H9 (cell line): ENCODE results near the gene CA9. TPM values are rescaled to one million over a fixed set of nuclear protein-coding genes. Genes with fewer than 3 reads are reported as not detected.
"Not testable (repeated sequence)": the region's sequence is repeated elsewhere in the genome, so short reads cannot be mapped to it uniquely, and the experiment has no call there.

ENCODE experiments used
- DNase-seq: peaks from one replicate; pipeline ENCODE4 v3.0.0-alpha.2; 2017
- H2AFZ ChIP-seq: one replicate; pipeline ENCODE4 v1.6.1; 2013; ENCODE audit warnings: mild to moderate bottlenecking, low read length, control low read depth, moderate library complexity
- H2AK5ac ChIP-seq: 2 replicates; pipeline ENCODE4 v1.6.1; 2013; ENCODE audit warnings: low read length, control low read depth, mixed read lengths; ENCODE audit not compliant: insufficient read length
- H2BK120ac ChIP-seq: one replicate; pipeline ENCODE4 v1.6.1; 2013; ENCODE audit warnings: low read depth, mild to moderate bottlenecking, low read length, control low read depth, inconsistent platforms; ENCODE audit not compliant: poor library complexity, severe bottlenecking
- H2BK12ac ChIP-seq: 2 replicates; pipeline ENCODE4 v1.6.1; 2013; ENCODE audit warnings: low read length, control low read depth, mixed read lengths, low read depth; ENCODE audit not compliant: insufficient read length
- H2BK15ac ChIP-seq: 2 replicates; pipeline ENCODE4 v1.6.1; 2013; ENCODE audit warnings: low read depth, low read length, control low read depth
- H2BK20ac ChIP-seq: one replicate; pipeline ENCODE4 v1.6.1; 2013; ENCODE audit warnings: low read depth, mild to moderate bottlenecking, low read length, control low read depth, inconsistent platforms; ENCODE audit not compliant: poor library complexity, severe bottlenecking
- H2BK5ac ChIP-seq: 2 replicates; pipeline ENCODE4 v1.6.1; 2013; ENCODE audit warnings: low read length, control low read depth, mixed read lengths; ENCODE audit not compliant: insufficient read length
- H3K14ac ChIP-seq: 2 replicates; pipeline ENCODE4 v1.6.1; 2013; ENCODE audit warnings: low read length, control low read depth; ENCODE audit not compliant: insufficient read depth
- H3K18ac ChIP-seq: 2 replicates; pipeline ENCODE4 v1.6.1; 2013; ENCODE audit warnings: low read depth, mild to moderate bottlenecking, mixed read lengths, low read length, control low read depth; ENCODE audit not compliant: insufficient read length
- H3K23ac ChIP-seq: 2 replicates; pipeline ENCODE4 v1.6.1; 2013; ENCODE audit warnings: low read length, control low read depth, mixed read lengths, low read depth; ENCODE audit not compliant: insufficient read length
- H3K23me2 ChIP-seq: 2 replicates; pipeline ENCODE4 v1.6.1; 2013; ENCODE audit warnings: low read depth, mild to moderate bottlenecking, mixed read lengths, low read length, control low read depth; ENCODE audit not compliant: insufficient read length, poor library complexity, severe bottlenecking
- H3K27ac ChIP-seq: 2 replicates; pipeline ENCODE4 v1.5.1; 2013; ENCODE audit warnings: low read length, control low read depth, mixed read lengths, low read depth; ENCODE audit not compliant: insufficient read length
- H3K27me3 ChIP-seq: 2 replicates; pipeline ENCODE4 v1.6.1; 2013; ENCODE audit warnings: low read length, control low read depth, inconsistent platforms; ENCODE audit not compliant: insufficient read depth
- H3K4ac ChIP-seq: 2 replicates; pipeline ENCODE4 v1.6.1; 2013; ENCODE audit warnings: low read depth, mild to moderate bottlenecking, control low read depth, inconsistent platforms, low read length, moderate library complexity
- H3K4me1 ChIP-seq: 2 replicates; pipeline ENCODE4 v1.6.1; 2013; ENCODE audit warnings: low read length, control low read depth, inconsistent platforms; ENCODE audit not compliant: insufficient read depth
- H3K4me2 ChIP-seq: 2 replicates; pipeline ENCODE4 v1.6.1; 2013; ENCODE audit warnings: low read length, control low read depth, mixed read lengths; ENCODE audit not compliant: insufficient read length, insufficient read depth
- H3K56ac ChIP-seq: 2 replicates; pipeline ENCODE4 v1.6.1; 2013; ENCODE audit warnings: low read depth, mild to moderate bottlenecking, mixed read lengths, low read length, control low read depth; ENCODE audit not compliant: insufficient read length
- H3K79me1 ChIP-seq: 2 replicates; pipeline ENCODE4 v1.6.1; 2013; ENCODE audit warnings: low read depth, mild to moderate bottlenecking, moderate library complexity, low read length, control low read depth, inconsistent platforms; ENCODE audit not compliant: insufficient read depth, poor library complexity, severe bottlenecking
- H3K79me2 ChIP-seq: 2 replicates; pipeline ENCODE4 v1.6.1; 2013; ENCODE audit warnings: low read length, control low read depth, inconsistent platforms; ENCODE audit not compliant: insufficient read depth
- H3K9ac ChIP-seq: 2 replicates; pipeline ENCODE4 v1.6.1; 2013; ENCODE audit warnings: low read length, control low read depth, mixed read lengths; ENCODE audit not compliant: insufficient read length; ENCODE audit errors: extremely low read depth
- H3K9me3 ChIP-seq: one replicate; pipeline ENCODE4 v1.6.1; 2013; ENCODE audit warnings: low read depth, low read length, inconsistent platforms; ENCODE audit not compliant: control insufficient read depth
- H3T11ph ChIP-seq: one replicate; pipeline ENCODE4 v1.6.1; 2013; ENCODE audit warnings: mild to moderate bottlenecking, low read length, control low read depth, inconsistent platforms
- H4K20me1 ChIP-seq: one replicate; pipeline ENCODE4 v1.6.1; 2013; ENCODE audit not compliant: control insufficient read depth, insufficient read length, insufficient read depth
- H4K5ac ChIP-seq: 2 replicates; pipeline ENCODE4 v1.6.1; 2013; ENCODE audit warnings: low read depth, mild to moderate bottlenecking, mixed read lengths, low read length, control low read depth; ENCODE audit not compliant: insufficient read length
- H4K8ac ChIP-seq: replicated peaks from 2 replicates; pipeline ENCODE4 v1.6.1; 2013; ENCODE audit warnings: low read length, control low read depth, mixed read lengths, low read depth; ENCODE audit not compliant: insufficient read length
- H4K91ac ChIP-seq: 2 replicates; pipeline ENCODE4 v1.6.1; 2013; ENCODE audit warnings: low read depth, mild to moderate bottlenecking, moderate library complexity, mixed read lengths, low read length, control low read depth; ENCODE audit not compliant: insufficient read length
- H3K27ac Mint-ChIP-seq, 3 experiments: 2 replicates in 2 of 3; 3 replicates in 1 of 3; pipeline ENCODE4 v1.8.0; 2020 to 2021; ENCODE audit warnings: mixed read lengths in 3 of 3, mild to moderate bottlenecking in 1 of 3, moderate library complexity in 1 of 3
- H3K27me3 Mint-ChIP-seq: 2 replicates; pipeline ENCODE4 v1.8.0; 2021; ENCODE audit warnings: low read depth, mild to moderate bottlenecking, moderate library complexity, mixed read lengths
- H3K36me3 Mint-ChIP-seq, 3 experiments: 2 replicates in 2 of 3; 3 replicates in 1 of 3; pipeline ENCODE4 v1.8.0; 2020 to 2021; ENCODE audit warnings: low read depth in 3 of 3, mixed read lengths in 3 of 3; ENCODE audit not compliant: insufficient read depth in 1 of 3
- H3K4me1 Mint-ChIP-seq, 2 experiments: 2 replicates each; pipeline ENCODE4 v1.8.0; 2020; ENCODE audit warnings: mixed read lengths in 2 of 2
- H3K4me3 Mint-ChIP-seq, 2 experiments: 2 replicates in 1 of 2; 3 replicates in 1 of 2; pipeline ENCODE4 v1.8.0; 2020 to 2021; ENCODE audit warnings: mild to moderate bottlenecking in 2 of 2, mixed read lengths in 2 of 2, moderate library complexity in 1 of 2
- H3K9me3 Mint-ChIP-seq, 2 experiments: 2 replicates in 1 of 2; 3 replicates in 1 of 2; pipeline ENCODE4 v1.8.0; 2020; ENCODE audit warnings: mild to moderate bottlenecking in 2 of 2, mixed read lengths in 2 of 2, moderate library complexity in 1 of 2
- WGBS: extraction: QIAGEN DNeasy Blood & Tissue Kit; methylation state at CpG from one replicate; pipeline ENCODE4 v1.1.7; 2013; ENCODE audit warnings: missing lambda C conversion rate, low lambda C conversion rate, mixed read lengths; ENCODE audit not compliant: insufficient read length; ENCODE audit errors: extremely low coverage; 5-methylcytosine and 5-hydroxymethylcytosine counted together
- total RNA-seq: library from RNA; stranded (reverse); gene quantifications from 2 replicates; pipeline ENCODE4 v1.2.1, GENCODE V29; 2021

CA9 gene
- total RNA-seq, 1 experiment from 2014 or later: 0.94 TPM

GRCh38 chr9:35639225-35639624 lies 34.5 kb upstream of the CA9 start:
- not testable (repeated sequence) for H3K4me3 Mint-ChIP-seq, H2BK12ac ChIP-seq, H3T11ph ChIP-seq, H3K79me2 ChIP-seq, H2AK5ac ChIP-seq, H2BK5ac ChIP-seq, H4K5ac ChIP-seq, H3K14ac ChIP-seq, H3K27ac Mint-ChIP-seq, H3K9ac ChIP-seq, H3K4me1 ChIP-seq, H2BK120ac ChIP-seq, H4K20me1 ChIP-seq, DNase-seq, H2BK15ac ChIP-seq, H3K4me1 Mint-ChIP-seq, H3K4ac ChIP-seq, H2AFZ ChIP-seq, H3K9me3 ChIP-seq, H3K27me3 ChIP-seq, H3K18ac ChIP-seq, H4K91ac ChIP-seq, H3K23me2 ChIP-seq, H2BK20ac ChIP-seq, H3K23ac ChIP-seq, H3K27me3 Mint-ChIP-seq, H3K4me2 ChIP-seq, H3K27ac ChIP-seq, H3K56ac ChIP-seq, H3K79me1 ChIP-seq, H4K8ac ChIP-seq
- WGBS: no CpG with 5 or more reads among the region's 1 CpG
- H3K9me3 Mint-ChIP-seq: peaks cover 4 to 16% of the 10 kb centered on the region in 2 experiments; a peak in 4 of 5 replicates
- peaks cover 9 to 16% (median 12%) of the 10 kb centered on the region in 3 experiments for H3K36me3 Mint-ChIP-seq
